ENCODE data around the gene ICAM5. TPM values are rescaled to one million over a fixed set of nuclear protein-coding genes. Genes with fewer than 3 reads are reported as not detected.
A peak's percentile ranks its signal among the peaks of the same experiment; 100 is the strongest.

The ICAM5 gene
- total RNA-seq, 1 experiment from 2014 or later: 1.6 TPM

DNA sequence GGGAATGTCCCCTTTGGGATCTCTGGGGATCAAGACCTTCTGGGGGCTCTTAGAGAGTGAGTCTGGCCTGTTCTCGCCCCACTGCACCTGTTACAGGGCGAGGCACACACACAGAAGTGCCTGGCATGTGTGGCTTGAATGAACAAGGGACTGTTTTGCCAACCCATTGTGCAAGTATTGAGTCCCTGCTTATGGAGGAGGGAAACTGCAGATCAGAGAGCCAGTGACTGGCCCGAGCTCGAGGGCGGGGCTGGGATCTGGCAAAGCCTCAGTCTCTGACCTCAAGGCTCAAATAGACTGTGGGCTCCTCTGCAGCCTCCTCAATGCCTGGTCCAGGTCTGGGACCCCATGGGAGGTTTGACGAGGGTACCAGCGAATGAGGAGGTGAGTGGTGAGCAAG lies 38.0 kb downstream of the ICAM5 start:
- no peak overlapping the region for H3K18ac ChIP-seq (ENCODE audit: insufficient read length, low read depth, low read length)
- H3K4me1 ChIP-seq (ENCODE audit: insufficient read depth, low read length): no peaks in the 10 kb centered on the region
- peaks cover 6% of the 10 kb centered on the region for H3K23me2 ChIP-seq (ENCODE audit: insufficient read length, low read depth, low read length, poor library complexity, severe bottlenecking)
- H4K91ac ChIP-seq (ENCODE audit: insufficient read length, low read depth, low read length): no peak overlapping the region
- H2BK120ac ChIP-seq (ENCODE audit: low read depth, low read length, poor library complexity, severe bottlenecking): no peak overlapping the region
- no peaks in the 10 kb centered on the region for H4K20me1 ChIP-seq (ENCODE audit: control insufficient read depth, insufficient read depth, insufficient read length)
- H3K9ac ChIP-seq (ENCODE audit: extremely low read depth, insufficient read length, low read length): no peak overlapping the region
- no peak overlapping the region for H2AFZ ChIP-seq (ENCODE audit: low read length)
- no peak overlapping the region for H3K14ac ChIP-seq (ENCODE audit: insufficient read depth, low read length)
- H2BK12ac ChIP-seq (ENCODE audit: insufficient read length, low read depth, low read length): no peak overlapping the region
- no peak overlapping the region for H2BK5ac ChIP-seq (ENCODE audit: insufficient read length, low read length)
- H3K4ac ChIP-seq (ENCODE audit: low read depth, low read length): no peak overlapping the region
- TF ChIP-seq, protein P1, sequence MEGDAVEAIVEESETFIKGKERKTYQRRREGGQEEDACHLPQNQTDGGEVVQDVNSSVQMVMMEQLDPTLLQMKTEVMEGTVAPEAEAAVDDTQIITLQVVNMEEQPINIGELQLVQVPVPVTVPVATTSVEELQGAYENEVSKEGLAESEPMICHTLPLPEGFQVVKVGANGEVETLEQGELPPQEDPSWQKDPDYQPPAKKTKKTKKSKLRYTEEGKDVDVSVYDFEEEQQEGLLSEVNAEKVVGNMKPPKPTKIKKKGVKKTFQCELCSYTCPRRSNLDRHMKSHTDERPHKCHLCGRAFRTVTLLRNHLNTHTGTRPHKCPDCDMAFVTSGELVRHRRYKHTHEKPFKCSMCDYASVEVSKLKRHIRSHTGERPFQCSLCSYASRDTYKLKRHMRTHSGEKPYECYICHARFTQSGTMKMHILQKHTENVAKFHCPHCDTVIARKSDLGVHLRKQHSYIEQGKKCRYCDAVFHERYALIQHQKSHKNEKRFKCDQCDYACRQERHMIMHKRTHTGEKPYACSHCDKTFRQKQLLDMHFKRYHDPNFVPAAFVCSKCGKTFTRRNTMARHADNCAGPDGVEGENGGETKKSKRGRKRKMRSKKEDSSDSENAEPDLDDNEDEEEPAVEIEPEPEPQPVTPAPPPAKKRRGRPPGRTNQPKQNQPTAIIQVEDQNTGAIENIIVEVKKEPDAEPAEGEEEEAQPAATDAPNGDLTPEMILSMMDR (conservative IDR thresholded peaks at IDR 0.05): no peak
- H3K79me1 ChIP-seq (ENCODE audit: insufficient read depth, low read depth, low read length, poor library complexity, severe bottlenecking): peaks cover 4% of the 10 kb centered on the region
- no peak overlapping the region for H3K56ac ChIP-seq (ENCODE audit: insufficient read length, low read depth, low read length)
- no peaks in the 10 kb centered on the region; a peak in 1 of 5 replicates for H3K9me3 Mint-ChIP-seq
- DNase-seq: no peak
- H4K5ac ChIP-seq (ENCODE audit: insufficient read length, low read depth, low read length): no peak overlapping the region
- 0 out of 7 replicates have a peak overlapping the region, but pooled peaks of 1 of the 3 experiments have one; percentile 77 for H3K27ac Mint-ChIP-seq
- H3K79me2 ChIP-seq (ENCODE audit: insufficient read depth, low read length): peaks cover 7% of the 10 kb centered on the region; the same call in 1 of the 2 replicates
- no CpG with 5 or more reads among the region's 7 CpGs for WGBS (ENCODE audit: extremely low coverage, insufficient read length, low lambda C conversion rate)
- H3T11ph ChIP-seq (ENCODE audit: low read length): no peak overlapping the region
- no peak overlapping the region for H2BK15ac ChIP-seq (ENCODE audit: low read depth, low read length)
- H3K36me3 Mint-ChIP-seq (ENCODE audit: insufficient read depth in 1 of 3, low read depth in 3 of 3): peaks cover 19 to 70% (median 61%) of the 10 kb centered on the region in 3 experiments; a peak in 6 of 7 replicates
- peaks cover 7% of the 10 kb centered on the region in 2 experiments for H3K4me1 Mint-ChIP-seq
- no peaks in the 10 kb centered on the region for H3K9me3 ChIP-seq (ENCODE audit: control insufficient read depth, low read depth, low read length)
- H3K27me3 Mint-ChIP-seq (ENCODE audit: low read depth): no peaks in the 10 kb centered on the region
- H3K4me2 ChIP-seq (ENCODE audit: insufficient read depth, insufficient read length, low read length): no peak overlapping the region
- H2AK5ac ChIP-seq (ENCODE audit: insufficient read length, low read length): no peak overlapping the region
- no peak overlapping the region for H3K23ac ChIP-seq (ENCODE audit: insufficient read length, low read depth, low read length)
- H3K4me3 Mint-ChIP-seq: no peak overlapping the region
- no peak overlapping the region for H4K8ac ChIP-seq (replicated peaks; ENCODE audit: insufficient read length, low read depth, low read length)
- no peak overlapping the region for H3K27ac ChIP-seq (ENCODE audit: insufficient read length, low read depth, low read length)
- no peaks in the 10 kb centered on the region for H3K27me3 ChIP-seq (ENCODE audit: insufficient read depth, low read length)
- H2BK20ac ChIP-seq (ENCODE audit: low read depth, low read length, poor library complexity, severe bottlenecking): no peak overlapping the region
